A172 (cell line): ENCODE measurements around the gene DPYD. TPM values are rescaled to one million over a fixed set of nuclear protein-coding genes. Genes with fewer than 3 reads are reported as not detected.

Source experiments
- DNase-seq: peaks from one replicate; pipeline ENCODE4 v3.0.0-alpha.2; 2015; ENCODE audit warnings: low spot score
- total RNA-seq: library from RNA; depleted of rRNA; stranded (reverse); fragments of >200 nt; shearing (Covaris generic); gene quantifications from 2 replicates; pipeline ENCODE4 v1.2.3, GENCODE V29; 2014

The DPYD gene
- total RNA-seq, 1 experiment from 2014 or later: 30.7 TPM

- no peak for DNase-seq
These were observed 133.6 kb downstream of the DPYD start for GRCh38 chr1:97787231-97787630.

- DNase-seq: no peak
These were observed 136.2 kb downstream of the DPYD start for GRCh38 chr1:97784661-97785060.

DNA sequence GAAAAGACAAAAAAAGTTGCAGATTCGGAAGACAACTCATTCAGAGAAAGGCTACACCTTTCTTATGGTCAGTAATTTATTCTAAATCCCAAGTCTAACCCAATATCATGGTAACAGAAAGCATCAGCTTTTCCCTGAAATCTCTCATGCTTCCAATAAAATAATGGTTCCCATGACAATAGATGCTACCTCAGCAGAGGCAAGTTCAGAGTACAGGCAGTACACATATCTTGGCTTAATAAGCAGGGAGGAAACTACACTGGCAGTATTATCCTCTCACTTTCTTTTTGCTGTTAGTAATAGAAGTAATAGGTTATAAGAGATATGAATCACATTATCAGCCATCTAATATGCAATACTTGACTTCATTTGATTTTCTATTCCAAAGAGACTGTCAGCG is 137.1 kb downstream of the DPYD start:
- DNase-seq: no peak

- no peak for DNase-seq
These were observed 139.0 kb downstream of the DPYD start for GRCh38 chr1:97781762-97782337.

DNA sequence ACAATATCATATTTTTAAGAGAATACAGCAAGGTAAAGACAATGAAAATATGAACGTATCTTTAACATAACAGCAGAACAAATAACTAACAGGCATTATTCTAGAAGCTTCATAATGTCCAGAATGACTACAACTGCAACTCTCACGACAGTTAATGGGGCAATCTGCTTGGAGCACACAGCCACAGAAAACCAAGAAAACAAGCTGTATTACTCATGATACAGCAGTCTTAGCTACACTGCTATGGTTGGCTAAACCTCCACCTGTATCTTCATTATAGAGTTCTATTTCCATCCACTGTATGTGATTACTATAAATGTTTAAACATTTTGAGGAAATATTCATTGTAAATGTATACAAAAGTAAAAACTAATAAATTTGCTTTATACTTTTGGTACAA is 139.9 kb downstream of the DPYD start:
- DNase-seq: no peak

GRCh38 chr1:97778718-97779117 is 142.1 kb downstream of the DPYD start:
- DNase-seq: no peak

DNA sequence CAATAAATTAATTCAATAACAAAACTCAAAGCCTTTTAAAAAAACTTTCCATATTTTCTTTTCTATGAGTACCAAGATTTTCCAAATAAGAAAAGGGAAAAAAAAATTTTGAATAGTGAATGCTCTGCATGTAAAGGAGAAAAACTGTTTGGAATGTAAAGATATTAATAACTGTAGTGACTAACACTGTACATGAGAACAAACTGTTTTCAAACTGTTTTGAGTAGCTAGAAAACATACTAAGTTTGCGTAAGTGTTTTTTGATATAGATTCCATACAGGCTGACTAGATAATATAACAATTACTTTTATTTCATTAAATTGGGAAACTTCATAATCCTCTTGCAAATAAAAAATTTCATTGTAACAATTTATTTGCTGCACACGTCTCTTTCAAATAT is 150.5 kb downstream of the DPYD start:
- DNase-seq: no peak

GRCh38 chr1:97767381-97767780 is 153.5 kb downstream of the DPYD start:
- no peak for DNase-seq

DNA sequence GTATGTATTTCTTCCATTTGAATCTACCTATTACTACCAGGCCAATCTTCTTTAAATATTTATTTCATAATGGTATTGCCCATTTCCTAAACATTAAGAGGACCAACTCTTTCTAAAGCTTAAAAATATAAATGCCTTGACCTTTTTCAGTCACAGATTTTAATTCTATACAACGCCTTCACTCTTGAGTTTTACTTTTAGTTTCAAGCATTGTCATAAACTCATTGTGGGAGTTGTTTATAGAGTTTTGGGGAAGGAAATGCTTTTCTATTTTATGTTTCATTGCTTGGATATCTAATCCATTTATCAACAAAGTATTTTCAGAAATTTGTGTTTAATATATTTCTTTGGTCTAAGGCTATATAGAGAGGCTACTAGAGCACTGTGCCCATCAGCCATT is 155.8 kb downstream of the DPYD start:
- no peak for DNase-seq

DNA sequence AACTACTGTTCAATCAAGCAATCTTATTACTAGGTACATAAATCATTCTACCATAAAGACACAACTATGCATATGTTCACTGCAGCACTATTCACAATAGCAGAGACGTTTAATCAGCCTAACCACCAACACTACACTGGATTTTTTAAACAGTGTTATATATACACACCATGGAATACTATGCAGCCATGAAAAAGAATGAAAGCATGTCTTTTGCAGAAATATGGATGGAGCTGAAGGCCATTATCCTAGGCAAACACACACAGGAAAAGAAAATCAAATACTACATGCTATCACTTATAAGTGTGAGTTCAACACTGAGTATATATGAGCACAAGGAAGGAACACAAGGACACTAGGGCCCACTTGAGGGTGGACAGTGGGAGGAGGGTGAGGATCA is 159.2 kb downstream of the DPYD start:
- DNase-seq: no peak

GRCh38 chr1:97759078-97759477 is 161.8 kb downstream of the DPYD start:
- DNase-seq: no peak

GRCh38 chr1:97758541-97759057 is 162.2 kb downstream of the DPYD start:
- no peak for DNase-seq

- DNase-seq: no peak
These were observed 174.9 kb downstream of the DPYD start for GRCh38 chr1:97745912-97746311.

DNA sequence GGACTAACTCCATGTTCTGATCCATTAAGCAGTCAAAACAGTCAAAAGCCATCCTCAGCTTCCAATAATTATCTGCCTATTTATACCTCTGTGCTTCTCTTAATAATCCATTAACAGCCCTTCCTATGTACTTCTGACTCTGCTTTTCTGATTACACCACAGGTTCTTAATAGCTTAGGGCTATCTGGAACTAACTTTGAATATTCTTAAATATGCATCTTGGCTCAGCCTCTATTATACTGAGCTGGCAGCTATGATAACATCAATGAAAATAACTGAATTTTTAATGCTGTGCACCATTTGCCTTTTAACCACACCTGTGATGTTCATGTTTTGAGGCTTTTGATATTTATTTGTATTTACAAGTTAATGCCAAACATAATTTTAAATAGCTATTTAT is 175.9 kb downstream of the DPYD start:
- DNase-seq: no peak

- DNase-seq: no peak
These were observed 177.7 kb downstream of the DPYD start for GRCh38 chr1:97743129-97743528.

GRCh38 chr1:97740891-97741290 is 179.9 kb downstream of the DPYD start:
- no peak for DNase-seq

GRCh38 chr1:97739596-97740103 is 181.2 kb downstream of the DPYD start:
- no peak for DNase-seq

- no peak for DNase-seq
These were observed 182.6 kb downstream of the DPYD start for GRCh38 chr1:97738270-97738669.

DNA sequence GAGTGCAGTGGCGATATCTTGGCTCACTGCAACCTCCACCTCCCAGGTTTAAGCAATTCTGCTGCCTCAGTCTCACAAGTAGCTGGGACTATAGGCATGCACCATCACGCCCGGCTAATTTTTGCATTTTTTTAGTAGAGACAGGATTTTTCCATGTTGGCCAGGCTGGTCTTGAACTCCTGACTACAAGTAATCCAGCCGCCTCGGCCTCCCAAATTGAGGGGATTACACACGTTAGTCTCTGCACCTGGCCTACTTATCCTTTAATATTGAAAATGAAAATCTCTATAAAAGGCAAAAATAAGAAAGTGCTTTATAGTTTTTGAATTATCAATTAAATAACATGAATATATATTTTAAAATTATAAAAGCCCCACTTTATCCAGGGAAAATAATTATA is 190.6 kb downstream of the DPYD start:
- DNase-seq: no peak

GRCh38 chr1:97728436-97728835 is 192.4 kb downstream of the DPYD start:
- no peak for DNase-seq

GRCh38 chr1:97727029-97727428 is 193.8 kb downstream of the DPYD start:
- no peak for DNase-seq

DNA sequence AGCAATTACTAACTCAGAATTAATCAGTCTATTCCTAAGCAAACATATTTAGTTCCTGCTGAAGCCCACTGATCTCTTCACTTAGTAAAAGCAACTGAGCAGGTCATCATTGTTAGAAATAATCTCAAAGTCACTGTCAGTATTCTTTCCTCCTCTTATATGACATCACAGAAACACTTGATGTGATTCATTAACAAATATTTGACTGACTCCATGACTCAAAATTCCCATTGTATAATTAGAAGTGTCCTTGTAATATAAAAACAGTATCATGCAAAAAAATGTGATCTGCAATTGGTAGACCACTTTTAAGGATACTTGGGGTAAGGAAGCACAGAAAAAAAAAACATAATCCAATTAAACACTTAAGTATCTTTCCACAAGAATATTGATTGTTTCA is 194.4 kb downstream of the DPYD start:
- DNase-seq: no peak

DNA sequence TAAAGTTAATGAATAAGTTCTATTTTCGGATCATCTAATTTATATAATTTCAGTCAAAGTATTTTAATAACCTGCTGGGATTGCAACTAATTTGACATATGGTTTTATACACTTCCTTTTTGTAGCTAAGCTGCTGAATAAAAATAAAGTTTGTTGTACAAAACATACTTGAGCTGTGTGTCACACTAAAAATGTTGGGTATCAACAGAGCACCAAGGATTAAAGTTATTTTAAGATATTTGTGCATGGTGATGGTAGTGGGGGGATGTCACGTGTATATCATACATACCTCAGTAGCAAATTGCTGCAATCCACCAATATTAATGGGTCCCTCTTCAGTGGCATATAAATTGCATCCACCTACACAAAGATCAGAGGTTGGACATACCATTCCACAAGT is 199.6 kb downstream of the DPYD start:
- DNase-seq: no peak

DNA sequence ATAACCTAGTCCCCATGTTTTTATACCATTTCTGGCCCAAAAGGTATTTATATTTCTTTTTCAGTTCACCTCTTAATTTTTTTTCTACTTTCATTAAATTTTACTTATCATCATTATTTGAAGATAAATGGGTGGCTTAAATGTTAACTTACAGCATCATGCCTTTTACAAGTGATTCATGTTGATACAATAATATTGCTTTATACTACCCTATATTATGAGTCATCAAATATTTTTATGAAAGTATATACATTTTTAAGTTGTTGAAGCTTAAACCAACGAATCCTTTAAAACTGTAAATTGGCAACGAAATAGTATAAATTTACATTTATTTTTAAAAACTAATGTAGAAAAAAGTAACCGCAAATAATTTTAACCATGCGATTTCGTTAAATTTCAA is 207.9 kb downstream of the DPYD start:
- no peak for DNase-seq
